HG03045 (cell line): Measurements from ENCODE around the gene CRKL.

Experiments used
- ATAC-seq: cut with Tn5 transposase; IDR thresholded peaks from one replicate; pipeline ENCODE4 v1.9.1; 2021; ENCODE audit warnings: mild to moderate bottlenecking, moderate library complexity; ENCODE audit not compliant: unreplicated experiment

CRKL gene

DNA sequence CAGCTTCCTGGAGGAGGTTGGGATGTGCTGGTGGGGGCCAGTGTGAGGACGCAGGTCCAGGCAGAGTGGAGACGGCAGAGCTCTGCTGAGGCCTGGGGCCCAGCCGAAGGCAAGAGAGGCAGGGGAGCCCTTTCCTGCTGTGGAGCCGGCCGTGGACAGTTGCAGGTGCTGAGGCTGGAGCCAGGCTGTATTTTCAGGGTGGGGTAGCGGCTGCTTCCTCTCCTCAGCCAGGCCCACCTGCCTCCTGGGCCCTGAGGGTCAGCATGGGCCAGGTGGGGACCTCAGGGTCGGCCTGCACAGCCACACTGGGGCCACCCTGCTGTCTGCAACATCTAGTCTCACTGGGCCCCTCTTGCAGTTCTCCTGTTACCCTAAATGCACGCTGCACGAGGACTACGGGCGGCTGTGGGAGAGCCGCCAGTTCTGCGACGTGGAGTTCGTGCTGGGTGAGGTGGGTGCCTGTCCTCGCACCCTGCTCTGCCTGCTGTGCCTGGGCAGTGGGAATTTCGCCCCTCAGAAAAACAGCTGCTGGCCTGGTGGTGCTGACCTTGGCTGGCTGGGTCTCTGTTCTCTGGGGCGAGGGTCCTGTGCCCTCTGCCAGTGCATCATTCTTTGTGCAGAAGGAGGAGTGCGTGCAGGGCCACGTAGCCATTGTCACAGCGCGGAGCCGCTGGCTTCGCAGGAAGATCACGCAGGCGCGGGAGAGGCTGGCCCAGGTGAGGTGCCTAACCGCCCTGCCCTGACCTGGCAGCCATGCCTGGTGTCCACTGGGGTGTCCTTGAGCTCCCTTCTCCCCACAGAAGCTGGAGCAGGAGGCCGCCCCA lies 76.3 kb downstream of the CRKL start:
- ATAC-seq, result no peak

DNA sequence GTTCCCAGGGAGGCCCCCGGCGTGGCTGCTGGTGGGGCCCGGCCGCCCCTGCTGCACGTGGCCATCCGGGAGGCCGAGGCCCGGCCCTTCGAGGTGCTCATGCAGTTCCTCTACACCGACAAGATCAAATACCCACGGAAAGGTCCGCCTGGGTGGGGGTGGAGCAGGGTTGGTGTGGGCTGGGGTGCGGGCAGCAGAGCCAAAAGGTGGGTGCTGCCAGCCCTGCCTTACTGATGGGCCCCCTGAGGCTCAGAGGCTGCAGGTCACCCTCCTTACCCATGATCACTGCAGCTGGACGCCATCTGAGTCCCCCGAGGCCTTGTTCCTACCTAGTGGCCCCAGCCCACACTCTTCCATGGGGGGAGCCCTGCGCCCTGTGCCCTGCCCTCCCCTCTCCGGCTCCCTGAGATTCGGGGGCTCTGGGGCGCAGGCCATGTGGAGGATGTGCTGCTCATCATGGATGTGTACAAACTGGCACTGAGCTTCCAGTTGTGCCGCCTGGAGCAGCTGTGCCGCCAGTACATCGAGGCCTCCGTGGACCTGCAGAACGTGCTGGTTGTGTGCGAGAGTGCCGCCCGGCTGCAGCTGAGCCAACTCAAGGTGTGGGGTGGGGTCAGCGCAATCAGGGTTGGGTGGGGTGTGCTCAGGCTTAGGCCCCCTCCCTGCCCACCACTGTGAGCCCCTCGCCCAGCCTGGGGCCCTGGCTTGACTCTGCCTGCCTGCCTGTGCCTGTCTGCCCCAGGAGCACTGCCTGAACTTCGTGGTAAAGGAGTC lies 77.1 kb downstream of the CRKL start:
- ATAC-seq, result no peak

- no peak for ATAC-seq
These were observed 77.7 kb downstream of the CRKL start for GRCh38 chr22:20994902-20995241.

- ATAC-seq, result no peak
These were observed 78.3 kb downstream of the CRKL start for GRCh38 chr22:20995329-20996030.

GRCh38 chr22:20996031-20996410 lies 78.8 kb downstream of the CRKL start:
- ATAC-seq, result no peak

GRCh38 chr22:20996598-20997535 lies 79.7 kb downstream of the CRKL start:
- no peak for ATAC-seq

GRCh38 chr22:20997536-20998257 lies 80.5 kb downstream of the CRKL start:
- ATAC-seq, result no peak

DNA sequence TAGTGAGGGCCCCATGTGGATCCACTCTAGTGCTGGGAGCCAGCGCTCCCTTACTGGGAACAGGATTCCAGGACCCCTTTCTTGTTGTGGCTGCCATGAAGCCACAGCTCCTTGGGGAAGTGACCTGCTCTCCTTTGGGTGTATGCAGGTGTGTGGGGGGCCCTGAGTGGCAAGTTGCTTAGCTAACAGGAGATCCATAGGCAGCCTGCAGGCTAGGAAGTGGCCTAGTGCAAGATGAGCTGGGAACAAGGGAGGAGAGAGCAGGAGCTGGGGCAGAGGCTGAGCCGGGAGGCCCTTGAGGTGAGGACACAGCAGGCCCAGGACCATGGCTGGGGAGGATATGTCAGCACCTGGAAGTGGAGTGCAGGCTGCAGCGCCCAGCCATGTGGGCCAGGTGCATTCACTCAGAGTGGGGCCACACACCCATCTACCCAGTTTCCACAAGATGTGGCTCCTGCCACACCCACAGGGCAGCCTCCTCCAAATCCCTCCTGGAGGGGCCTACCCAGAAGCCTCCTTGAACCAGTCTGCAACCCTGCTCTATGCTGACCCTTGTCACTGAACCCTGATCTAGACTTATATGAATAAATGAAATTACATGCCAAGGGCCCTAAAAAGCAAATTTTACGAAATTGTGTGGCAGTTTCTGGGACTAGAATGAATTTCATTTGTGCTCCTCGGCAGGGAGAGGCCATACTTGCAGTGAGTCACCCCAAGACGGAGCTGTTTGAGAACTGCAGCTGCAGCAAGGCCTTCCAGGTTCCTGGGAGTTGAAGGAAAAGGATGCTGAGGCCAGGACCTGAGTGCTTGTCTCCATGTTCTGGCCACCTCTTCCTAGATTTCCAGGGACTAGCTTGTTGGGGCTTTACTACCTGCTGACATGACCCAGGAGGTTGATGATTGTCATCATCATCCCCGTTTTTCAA lies 81.5 kb downstream of the CRKL start:
- ATAC-seq, result no peak

- no peak for ATAC-seq
These were observed 82.4 kb downstream of the CRKL start for GRCh38 chr22:20999350-21000206.

GRCh38 chr22:21000207-21000986 lies 83.2 kb downstream of the CRKL start:
- ATAC-seq, result no peak

- ATAC-seq, result no peak
These were observed 83.9 kb downstream of the CRKL start for GRCh38 chr22:21000987-21001600.

GRCh38 chr22:21001601-21002325 lies 84.6 kb downstream of the CRKL start, which contains the start of gene THAP7:
Gene THAP7 (minus strand): TSS chr22:21002118. CDS start chr22:21001911, 207 bp downstream.
- peak; percentile 86 for ATAC-seq
